Activated CD4-positive, alpha-beta T cell treated with anti-CD3 and anti-CD28 coated beads for 1 hour (primary cell): ENCODE data around the gene PEX5.
"Not testable (repeated sequence)": the region's sequence is repeated elsewhere in the genome, so short reads cannot be mapped to it uniquely, and the experiment has no call there.

ENCODE experiments used
- DNase-seq: peaks from one replicate; pipeline ENCODE4 v3.0.0-alpha.2; 2020

Gene PEX5

DNA sequence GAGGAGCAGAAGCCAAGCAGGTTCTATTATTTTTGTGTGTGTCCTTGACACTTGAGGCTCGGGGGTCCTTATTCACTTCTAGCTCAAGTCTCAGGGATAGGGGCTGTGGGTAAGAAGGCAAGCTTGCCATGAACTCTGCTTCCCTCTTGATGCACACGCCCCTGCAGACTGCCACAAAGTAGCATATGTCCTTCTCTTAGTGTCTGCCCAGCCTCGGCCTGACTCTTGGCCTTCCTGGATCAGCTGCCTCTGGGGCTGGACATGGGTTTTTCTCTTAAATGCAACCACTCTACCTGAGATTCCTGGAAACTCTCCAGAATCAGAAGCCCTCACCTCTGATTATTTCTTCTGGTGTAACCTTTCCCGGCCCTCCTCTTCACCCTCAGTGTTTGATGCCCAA, 28.2 kb upstream of the PEX5 start:
- no peak for DNase-seq

DNA sequence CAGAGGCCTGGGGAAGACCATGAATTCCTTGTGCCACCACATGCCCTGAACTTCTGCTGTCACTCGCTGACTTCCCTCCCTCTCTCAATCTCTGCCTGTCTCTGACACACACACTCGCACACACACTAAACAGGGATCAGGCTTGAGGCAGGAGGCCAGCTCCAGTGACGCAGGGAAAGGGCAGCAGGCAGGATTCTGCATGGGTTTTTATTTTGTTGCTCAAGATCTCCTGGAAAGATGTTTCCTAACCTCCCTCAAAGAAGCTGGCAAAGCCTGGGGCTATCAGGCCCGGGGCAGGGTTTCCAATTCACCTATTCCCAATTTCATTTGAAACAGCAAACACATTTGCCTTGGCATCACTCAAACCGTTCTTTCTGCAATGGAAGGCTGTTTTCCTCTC, 27.7 kb upstream of the PEX5 start:
- DNase-seq, result no peak

GRCh38 chr12:7162691-7163114, 26.8 kb upstream of the PEX5 start:
- no peak for DNase-seq

GRCh38 chr12:7169951-7170350, 19.5 kb upstream of the PEX5 start:
- no peak for DNase-seq

GRCh38 chr12:7171854-7172253, 17.6 kb upstream of the PEX5 start:
- DNase-seq, result no peak

DNA sequence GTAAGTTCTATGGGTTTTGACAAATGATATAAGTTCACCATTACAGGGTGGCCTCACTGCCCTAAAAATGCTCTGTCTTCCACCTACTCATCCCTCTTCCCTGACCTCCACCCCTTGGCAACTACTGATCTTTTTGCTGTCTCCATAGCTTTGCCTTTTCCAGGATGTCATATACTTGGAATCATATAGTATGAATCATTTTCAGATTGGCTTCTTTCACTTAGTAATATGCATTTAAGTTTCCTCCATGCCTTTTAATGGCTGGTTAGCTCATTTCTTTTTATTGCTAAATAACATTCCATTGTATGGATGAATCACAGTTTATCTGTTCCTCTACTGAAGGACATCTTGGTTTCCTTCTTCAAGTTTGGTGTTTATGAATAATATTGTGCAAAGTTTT, 14.0 kb upstream of the PEX5 start:
- DNase-seq, result no peak

GRCh38 chr12:7176595-7176994, 12.9 kb upstream of the PEX5 start:
- no peak for DNase-seq

GRCh38 chr12:7178481-7178880, 11.0 kb upstream of the PEX5 start:
- DNase-seq, result no peak

- DNase-seq, result no peak
Measured at GRCh38 chr12:7180685-7181084, 8.8 kb upstream of the PEX5 start.

- not testable (repeated sequence) for DNase-seq
Measured at GRCh38 chr12:7186058-7186457, 3.4 kb upstream of the PEX5 start.

- DNase-seq, result peak; percentile 43
Measured at GRCh38 chr12:7188562-7189397, 706 bp upstream of the PEX5 start.

DNA sequence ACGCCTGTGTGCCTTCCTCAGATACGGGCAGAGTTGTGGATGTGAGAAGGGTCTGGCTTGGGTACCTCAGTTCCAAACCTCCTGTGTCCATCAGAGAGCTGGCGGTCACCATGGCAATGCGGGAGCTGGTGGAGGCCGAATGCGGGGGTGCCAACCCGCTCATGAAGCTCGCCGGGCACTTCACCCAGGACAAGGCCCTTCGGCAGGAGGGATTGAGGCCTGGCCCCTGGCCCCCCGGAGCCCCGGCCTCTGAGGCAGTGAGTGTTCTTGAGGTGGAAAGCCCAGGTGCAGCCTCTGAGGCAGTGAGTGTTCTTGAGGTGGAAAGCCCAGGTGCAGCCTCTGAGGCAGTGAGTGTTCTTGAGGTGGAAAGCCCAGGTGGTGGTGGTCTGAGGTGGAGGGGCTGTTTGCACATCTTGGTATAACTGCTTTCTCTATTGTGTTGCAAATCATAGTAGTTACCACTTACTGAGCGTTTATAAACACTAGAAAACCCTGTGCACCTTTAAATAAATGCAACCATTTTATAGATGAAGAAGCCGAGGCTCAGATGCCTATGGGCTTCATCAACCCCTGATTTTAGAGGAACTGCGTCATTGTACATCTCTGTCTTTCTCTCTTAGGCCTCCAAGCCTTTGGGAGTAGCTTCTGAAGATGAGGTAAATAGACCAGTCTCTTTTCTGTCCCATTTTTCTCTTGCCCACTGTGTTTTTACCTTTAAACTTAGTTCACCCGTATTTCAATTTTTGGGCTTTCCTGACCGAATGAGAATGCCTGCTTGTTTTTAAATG, 976 bp downstream of the PEX5 start:
- no peak for DNase-seq

GRCh38 chr12:7193674-7194073, 4.2 kb downstream of the PEX5 start:
- DNase-seq, result no peak

GRCh38 chr12:7197841-7198240, 8.4 kb downstream of the PEX5 start:
- DNase-seq, result no peak

GRCh38 chr12:7203109-7203508, 13.6 kb downstream of the PEX5 start:
- DNase-seq, result no peak

- no peak for DNase-seq
Measured at GRCh38 chr12:7205091-7205490, 15.6 kb downstream of the PEX5 start.

GRCh38 chr12:7206691-7207090, 17.2 kb downstream of the PEX5 start:
- no peak for DNase-seq

DNA sequence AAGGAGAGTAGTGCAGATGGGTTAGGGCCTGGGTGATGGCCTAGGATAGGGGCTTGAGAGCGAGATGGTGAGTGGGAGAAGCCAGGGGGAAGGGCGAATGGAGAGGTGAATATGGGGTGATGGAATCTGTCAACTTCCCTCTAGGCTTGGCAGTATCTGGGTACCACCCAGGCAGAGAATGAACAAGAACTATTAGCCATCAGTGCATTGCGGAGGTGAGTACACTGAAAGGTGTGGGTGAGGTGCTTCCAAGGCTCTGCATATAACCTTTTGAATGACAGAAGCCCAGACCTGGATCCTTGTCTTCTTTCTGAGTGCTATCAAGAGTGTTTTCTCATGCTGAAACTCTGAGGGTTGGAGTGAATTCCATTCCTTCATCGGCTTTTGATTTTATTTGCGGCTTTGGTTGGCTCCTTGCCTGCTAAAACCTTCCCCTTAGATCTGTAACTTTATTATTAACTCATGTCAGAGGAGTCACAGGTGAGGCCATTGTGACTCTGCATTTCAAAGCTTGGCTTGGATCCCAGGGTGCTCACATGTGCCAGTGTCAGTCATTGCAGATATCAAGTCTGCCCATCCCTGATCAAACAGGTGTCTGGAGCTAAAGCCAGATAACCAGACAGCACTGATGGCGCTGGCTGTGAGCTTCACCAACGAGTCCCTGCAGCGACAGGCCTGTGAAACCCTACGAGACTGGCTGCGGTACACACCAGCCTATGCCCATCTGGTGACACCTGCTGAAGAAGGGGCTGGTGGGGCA, 18.6 kb downstream of the PEX5 start:
- DNase-seq, result no peak

DNA sequence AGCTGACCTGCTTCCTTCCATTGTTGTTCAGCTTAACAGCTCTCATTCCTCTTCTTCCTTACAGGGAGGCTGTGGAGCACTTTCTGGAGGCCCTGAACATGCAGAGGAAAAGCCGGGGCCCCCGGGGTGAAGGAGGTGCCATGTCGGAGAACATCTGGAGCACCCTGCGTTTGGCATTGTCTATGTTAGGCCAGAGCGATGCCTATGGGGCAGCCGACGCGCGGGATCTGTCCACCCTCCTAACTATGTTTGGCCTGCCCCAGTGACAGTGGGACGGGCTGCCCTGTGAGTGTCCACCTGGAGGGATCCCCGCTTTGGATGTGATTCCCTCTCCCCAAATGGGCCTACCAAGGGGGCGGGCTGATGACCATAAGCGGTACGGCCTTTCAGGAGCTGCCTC, 20.5 kb downstream of the PEX5 start:
- no peak for DNase-seq

DNA sequence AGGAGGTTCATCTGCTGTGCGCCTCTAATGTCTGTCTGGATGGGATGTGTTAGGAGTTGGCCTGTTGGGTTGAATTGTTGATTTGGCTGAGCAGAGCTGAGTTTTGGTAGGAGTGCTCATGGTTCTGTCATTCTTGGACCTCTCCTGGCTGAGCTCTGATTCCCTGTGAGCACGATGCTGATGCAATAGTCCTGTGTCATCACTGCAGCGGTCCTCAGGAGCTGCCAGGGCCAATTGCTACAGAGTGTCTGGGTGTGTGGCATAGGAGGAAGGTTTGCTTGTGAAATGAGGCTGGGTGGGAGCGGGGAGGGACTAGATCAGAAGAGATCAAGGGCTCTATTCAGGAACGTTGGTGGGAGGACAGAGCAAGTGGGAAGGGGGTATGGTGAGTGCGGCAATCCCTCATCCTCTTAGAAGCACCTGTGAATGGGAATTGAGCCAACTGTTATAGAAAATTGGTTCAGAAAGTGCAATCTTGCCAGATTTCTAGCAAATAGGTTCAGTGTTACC, 21.2 kb downstream of the PEX5 start:
- no peak for DNase-seq

DNA sequence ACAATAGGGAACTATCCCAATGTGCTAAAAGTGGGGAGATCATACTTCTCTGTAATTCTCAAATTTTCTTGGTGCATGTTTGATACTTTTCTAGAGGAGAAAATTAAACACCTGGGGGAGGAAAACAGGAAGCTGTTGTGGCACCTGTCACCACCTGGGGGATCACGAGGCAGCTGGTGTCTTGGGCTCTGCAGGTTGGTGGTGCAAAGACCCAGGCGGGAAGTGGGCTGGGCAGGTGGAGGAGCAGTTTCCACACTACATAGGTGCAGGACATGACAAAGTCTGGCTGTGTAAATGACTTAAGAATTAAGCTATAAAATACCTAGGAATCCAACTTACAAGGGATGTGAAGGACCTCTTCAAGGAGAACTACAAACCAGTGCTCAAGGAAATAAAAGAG, 23.2 kb downstream of the PEX5 start:
- no peak for DNase-seq

GRCh38 chr12:7213745-7214144, 24.3 kb downstream of the PEX5 start:
- DNase-seq, result not testable (repeated sequence)

GRCh38 chr12:7217475-7218069, 28.1 kb downstream of the PEX5 start:
- DNase-seq, result no peak
